A549 (cell line): ENCODE measurements around the gene COL3A1.

Experiments used
- HOXB5 ChIP-seq: fragments of 250-450 bp; sonication (Bioruptor Pico); IDR thresholded peaks from 2 replicates; pipeline ENCODE4 v1.5.0; 2020; ENCODE audit warnings: mild to moderate bottlenecking, moderate library complexity
- JUN ChIP-seq, 2 experiments: fragments of >200 bp; sonication (Bioruptor Twin); formaldehyde crosslinking; IDR thresholded peaks; 2 replicates in 1 of 2; 3 replicates in 1 of 2; pipeline ENCODE4 v1.6.1; 2016 to 2017
- NFE2L2 ChIP-seq: fragments of 150-350 bp; conservative IDR thresholded peaks from 2 replicates; pipeline ENCODE4 v1.6.1; 2014; ENCODE audit warnings: low read length
- NR3C1 ChIP-seq: fragments of >200 bp; sonication (Bioruptor Twin); formaldehyde crosslinking; IDR thresholded peaks from 3 replicates; pipeline ENCODE4 v1.6.1; 2017
- POLR2A ChIP-seq: IDR thresholded peaks from 2 replicates; pipeline ENCODE4 v1.6.1; 2012; ENCODE audit warnings: mild to moderate bottlenecking, low read length
- ZC3H11A ChIP-seq: fragments of 450-650 bp; IDR thresholded peaks from 2 replicates; pipeline ENCODE4 v1.6.1; 2014; ENCODE audit warnings: antibody characterized with exemption, mild to moderate bottlenecking
- TF ChIP-seq, protein P1 (sequence below): fragments of >200 bp; sonication (Bioruptor Twin); formaldehyde crosslinking; IDR thresholded peaks from 3 replicates; pipeline ENCODE4 v1.5.1; 2016
- TF ChIP-seq, protein P2 (sequence below): IDR thresholded peaks from 2 replicates; pipeline ENCODE4 v1.6.1; 2012; ENCODE audit warnings: low read depth, borderline replicate concordance
- TF ChIP-seq, protein P3 (sequence below): IDR thresholded peaks from 2 replicates; pipeline ENCODE4 v1.6.1; 2012
- TF ChIP-seq, protein P4 (sequence below): IDR thresholded peaks from 2 replicates; pipeline ENCODE4 v1.6.1; 2012

DNA sequence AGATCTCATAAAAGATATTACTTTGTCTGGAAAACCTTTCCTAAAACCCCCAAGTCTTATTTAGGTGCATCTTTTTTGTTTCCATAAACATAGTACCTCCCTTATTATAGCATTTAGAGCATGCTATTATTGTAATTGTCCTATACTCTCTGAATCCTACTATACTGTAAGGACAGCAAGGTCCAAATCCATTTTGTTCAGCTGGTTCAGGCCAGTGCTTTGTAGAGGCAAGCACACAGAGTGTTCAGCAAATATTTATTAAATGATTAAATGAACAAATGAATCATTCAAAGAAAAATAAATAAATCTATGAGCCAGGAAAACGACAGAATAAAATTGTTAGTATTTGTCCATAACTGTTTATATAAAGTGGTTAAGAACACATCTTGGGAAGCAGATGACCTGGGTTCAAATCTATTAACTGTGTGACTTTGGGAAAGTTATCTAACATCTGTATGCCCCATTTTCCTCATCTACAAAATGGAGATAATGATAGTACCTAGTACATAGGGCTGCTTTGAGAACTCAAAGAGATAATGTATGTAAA is 86.0 kb downstream of the COL3A1 start:
- no peak for TF ChIP-seq JUN (IDR thresholded peaks at IDR 0.05)
- TF ChIP-seq, protein P1, sequence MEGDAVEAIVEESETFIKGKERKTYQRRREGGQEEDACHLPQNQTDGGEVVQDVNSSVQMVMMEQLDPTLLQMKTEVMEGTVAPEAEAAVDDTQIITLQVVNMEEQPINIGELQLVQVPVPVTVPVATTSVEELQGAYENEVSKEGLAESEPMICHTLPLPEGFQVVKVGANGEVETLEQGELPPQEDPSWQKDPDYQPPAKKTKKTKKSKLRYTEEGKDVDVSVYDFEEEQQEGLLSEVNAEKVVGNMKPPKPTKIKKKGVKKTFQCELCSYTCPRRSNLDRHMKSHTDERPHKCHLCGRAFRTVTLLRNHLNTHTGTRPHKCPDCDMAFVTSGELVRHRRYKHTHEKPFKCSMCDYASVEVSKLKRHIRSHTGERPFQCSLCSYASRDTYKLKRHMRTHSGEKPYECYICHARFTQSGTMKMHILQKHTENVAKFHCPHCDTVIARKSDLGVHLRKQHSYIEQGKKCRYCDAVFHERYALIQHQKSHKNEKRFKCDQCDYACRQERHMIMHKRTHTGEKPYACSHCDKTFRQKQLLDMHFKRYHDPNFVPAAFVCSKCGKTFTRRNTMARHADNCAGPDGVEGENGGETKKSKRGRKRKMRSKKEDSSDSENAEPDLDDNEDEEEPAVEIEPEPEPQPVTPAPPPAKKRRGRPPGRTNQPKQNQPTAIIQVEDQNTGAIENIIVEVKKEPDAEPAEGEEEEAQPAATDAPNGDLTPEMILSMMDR = no peak
- no peak for TF ChIP-seq POLR2A
- no peak for TF ChIP-seq NFE2L2
- TF ChIP-seq NR3C1 = no peak
- TF ChIP-seq, protein P2, sequence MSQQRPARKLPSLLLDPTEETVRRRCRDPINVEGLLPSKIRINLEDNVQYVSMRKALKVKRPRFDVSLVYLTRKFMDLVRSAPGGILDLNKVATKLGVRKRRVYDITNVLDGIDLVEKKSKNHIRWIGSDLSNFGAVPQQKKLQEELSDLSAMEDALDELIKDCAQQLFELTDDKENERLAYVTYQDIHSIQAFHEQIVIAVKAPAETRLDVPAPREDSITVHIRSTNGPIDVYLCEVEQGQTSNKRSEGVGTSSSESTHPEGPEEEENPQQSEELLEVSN = no peak
- TF ChIP-seq HOXB5 = no peak
- TF ChIP-seq, protein P3, sequence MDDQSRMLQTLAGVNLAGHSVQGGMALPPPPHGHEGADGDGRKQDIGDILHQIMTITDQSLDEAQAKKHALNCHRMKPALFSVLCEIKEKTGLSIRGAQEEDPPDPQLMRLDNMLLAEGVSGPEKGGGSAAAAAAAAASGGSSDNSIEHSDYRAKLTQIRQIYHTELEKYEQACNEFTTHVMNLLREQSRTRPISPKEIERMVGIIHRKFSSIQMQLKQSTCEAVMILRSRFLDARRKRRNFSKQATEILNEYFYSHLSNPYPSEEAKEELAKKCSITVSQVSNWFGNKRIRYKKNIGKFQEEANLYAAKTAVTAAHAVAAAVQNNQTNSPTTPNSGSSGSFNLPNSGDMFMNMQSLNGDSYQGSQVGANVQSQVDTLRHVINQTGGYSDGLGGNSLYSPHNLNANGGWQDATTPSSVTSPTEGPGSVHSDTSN = no peak
- TF ChIP-seq, protein P4, sequence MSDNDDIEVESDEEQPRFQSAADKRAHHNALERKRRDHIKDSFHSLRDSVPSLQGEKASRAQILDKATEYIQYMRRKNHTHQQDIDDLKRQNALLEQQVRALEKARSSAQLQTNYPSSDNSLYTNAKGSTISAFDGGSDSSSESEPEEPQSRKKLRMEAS = no peak
- TF ChIP-seq ZC3H11A = no peak
